Activated B cell treated with CpG ODN at 0.5 μM for 24 hours (primary cell): ENCODE data around the gene C20orf144. TPM values are rescaled to one million over a fixed set of nuclear protein-coding genes. Genes with fewer than 3 reads are reported as not detected.

ENCODE experiments used
- ATAC-seq: fragments of 200-7000 bp; cut with Tn5 transposase; one replicate; pipeline ENCODE4 v1.10.0; 2021; ENCODE audit warnings: low read depth, mild to moderate bottlenecking, moderate library complexity
- CTCF ChIA-PET: fragments of 350-600 bp; sonication (Branson Sonifier 250); formaldehyde crosslinking; loops from one replicate; lab custom pipeline; 2021; ENCODE audit warnings: antibody characterized with exemption; lab: Charles Lee
- POLR2A ChIA-PET: fragments of 350-600 bp; sonication (Branson Sonifier 250); formaldehyde crosslinking; loops from one replicate; lab custom pipeline; 2021; ENCODE audit warnings: antibody characterized with exemption; lab: Charles Lee
- DNase-seq: peaks from one replicate; pipeline ENCODE4 v3.0.0; 2022
- H3K27ac Mint-ChIP-seq: one replicate; pipeline ENCODE4 v1.8.0; 2020; ENCODE audit warnings: mixed read lengths
- H3K27me3 Mint-ChIP-seq: one replicate; pipeline ENCODE4 v1.8.0; 2021; ENCODE audit warnings: mixed read lengths
- H3K36me3 Mint-ChIP-seq: one replicate; pipeline ENCODE4 v1.8.0; 2021; ENCODE audit warnings: low read depth, mixed read lengths
- H3K4me1 Mint-ChIP-seq: one replicate; pipeline ENCODE4 v1.8.0; 2021; ENCODE audit warnings: mixed read lengths
- H3K4me3 Mint-ChIP-seq: one replicate; pipeline ENCODE4 v1.8.0; 2020; ENCODE audit warnings: mild to moderate bottlenecking, mixed read lengths
- H3K9me3 Mint-ChIP-seq: one replicate; pipeline ENCODE4 v1.8.0; 2020; ENCODE audit warnings: mixed read lengths
- intact Hi-C: fragments of 100-400 bp; cut with micrococcal nuclease; formaldehyde crosslinking; loops from one replicate; pipeline ENCODE4 v1.15.1; 2024
- total RNA-seq: library from RNA; stranded (reverse); gene quantifications from 2 replicates; pipeline ENCODE4 v1.2.3, GENCODE V29; 2022
- TF ChIP-seq, protein P1 (sequence below): fragments of 200-600 bp; IDR thresholded peaks from one replicate; pipeline ENCODE4 v1.8.0; 2022; ENCODE audit warnings: antibody characterized with exemption, mild to moderate bottlenecking

Gene C20orf144
- total RNA-seq, 1 donor from 2014 or later, result 0.20 TPM

DNA sequence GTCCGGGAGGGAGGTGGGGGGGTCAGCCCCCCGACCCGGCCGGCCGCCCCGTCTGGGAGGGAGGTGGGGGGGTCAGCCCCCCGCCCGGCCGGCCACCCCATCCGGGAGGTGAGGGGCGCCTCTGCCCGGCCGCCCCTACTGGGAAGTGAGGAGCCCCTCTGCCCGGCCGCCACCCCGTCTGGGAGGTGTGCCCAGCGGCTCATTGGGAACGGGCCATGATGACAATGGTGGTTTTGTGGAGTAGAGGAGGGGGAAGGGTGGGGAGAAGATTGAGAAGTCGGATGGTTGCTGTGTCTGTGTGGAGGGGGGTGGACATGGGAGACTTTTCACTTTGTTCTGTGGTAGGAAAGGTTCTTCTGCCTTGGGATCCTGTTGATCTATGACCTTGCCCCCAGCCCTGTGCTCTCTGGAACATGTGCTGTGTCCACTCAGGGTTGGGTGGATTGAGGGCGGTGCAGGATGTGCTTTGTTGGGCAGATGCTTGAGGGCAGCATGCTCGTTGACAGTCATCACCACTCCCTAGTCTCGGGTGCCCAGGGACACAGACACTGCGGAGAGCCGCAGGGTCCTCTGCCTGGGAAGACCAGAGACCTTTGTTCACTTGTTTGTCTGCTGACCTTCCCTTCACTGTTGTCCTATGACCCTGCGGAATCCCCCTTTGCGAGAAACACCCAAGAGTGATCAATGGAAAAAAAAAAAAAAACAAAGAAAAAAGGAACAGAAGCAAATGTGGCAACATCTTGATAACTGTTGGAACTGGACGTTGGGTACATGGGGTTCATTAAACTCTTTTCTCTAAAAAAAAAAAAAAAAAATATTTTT, 39.7 kb downstream of the C20orf144 start:
- Mint-ChIP-seq H3K4me1 (no peaks in the 10 kb centered on the region), H3K9me3 (peaks cover 2% of the 10 kb centered on the region), H3K27me3 (no peaks in the 10 kb centered on the region), H3K4me3 (no peak overlapping the region), H3K36me3 (peaks cover 4% of the 10 kb centered on the region), H3K27ac (no peak overlapping the region)
- intact Hi-C loops, result no loop called here
- ChIA-PET POLR2A (no interaction called here), CTCF (no interaction called here)
- no peak for DNase-seq
- TF ChIP-seq, protein P1, sequence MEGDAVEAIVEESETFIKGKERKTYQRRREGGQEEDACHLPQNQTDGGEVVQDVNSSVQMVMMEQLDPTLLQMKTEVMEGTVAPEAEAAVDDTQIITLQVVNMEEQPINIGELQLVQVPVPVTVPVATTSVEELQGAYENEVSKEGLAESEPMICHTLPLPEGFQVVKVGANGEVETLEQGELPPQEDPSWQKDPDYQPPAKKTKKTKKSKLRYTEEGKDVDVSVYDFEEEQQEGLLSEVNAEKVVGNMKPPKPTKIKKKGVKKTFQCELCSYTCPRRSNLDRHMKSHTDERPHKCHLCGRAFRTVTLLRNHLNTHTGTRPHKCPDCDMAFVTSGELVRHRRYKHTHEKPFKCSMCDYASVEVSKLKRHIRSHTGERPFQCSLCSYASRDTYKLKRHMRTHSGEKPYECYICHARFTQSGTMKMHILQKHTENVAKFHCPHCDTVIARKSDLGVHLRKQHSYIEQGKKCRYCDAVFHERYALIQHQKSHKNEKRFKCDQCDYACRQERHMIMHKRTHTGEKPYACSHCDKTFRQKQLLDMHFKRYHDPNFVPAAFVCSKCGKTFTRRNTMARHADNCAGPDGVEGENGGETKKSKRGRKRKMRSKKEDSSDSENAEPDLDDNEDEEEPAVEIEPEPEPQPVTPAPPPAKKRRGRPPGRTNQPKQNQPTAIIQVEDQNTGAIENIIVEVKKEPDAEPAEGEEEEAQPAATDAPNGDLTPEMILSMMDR, result no peak
- no peak for ATAC-seq

- CTCF ChIA-PET, result no interaction called here
- no peak for DNase-seq
- no peak for ATAC-seq
- H3K9me3 Mint-ChIP-seq, result peaks cover 2% of the 10 kb centered on the region
- H3K4me1 Mint-ChIP-seq, result no peaks in the 10 kb centered on the region
- H3K27ac Mint-ChIP-seq, result no peak overlapping the region
- H3K4me3 Mint-ChIP-seq, result no peak overlapping the region
- intact Hi-C loops, result no loop called here
- TF ChIP-seq, protein P1, result no peak
- no peaks in the 10 kb centered on the region for H3K27me3 Mint-ChIP-seq
- POLR2A ChIA-PET, result no interaction called here
- peaks cover 12% of the 10 kb centered on the region for H3K36me3 Mint-ChIP-seq
Observed at GRCh38 chr20:33702861-33703260, 40.7 kb downstream of the C20orf144 start.

- Mint-ChIP-seq H3K27me3 (no peaks in the 10 kb centered on the region), H3K9me3 (no peaks in the 10 kb centered on the region), H3K4me1 (no peaks in the 10 kb centered on the region), H3K36me3 (peaks cover 12% of the 10 kb centered on the region), H3K27ac (no peak overlapping the region), H3K4me3 (no peak overlapping the region)
- intact Hi-C loops, result no loop called here
- ChIA-PET CTCF (no interaction called here), POLR2A (interaction anchor here (0.5 kb wide), 1 partner anchor 53 kb away, joined by 3 read pairs; no protein-coding TSS in a partner anchor)
- DNase-seq (no peak), ATAC-seq (no peak)
- TF ChIP-seq, protein P1, result no peak
Observed at GRCh38 chr20:33703498-33704137, 41.5 kb downstream of the C20orf144 start.

DNA sequence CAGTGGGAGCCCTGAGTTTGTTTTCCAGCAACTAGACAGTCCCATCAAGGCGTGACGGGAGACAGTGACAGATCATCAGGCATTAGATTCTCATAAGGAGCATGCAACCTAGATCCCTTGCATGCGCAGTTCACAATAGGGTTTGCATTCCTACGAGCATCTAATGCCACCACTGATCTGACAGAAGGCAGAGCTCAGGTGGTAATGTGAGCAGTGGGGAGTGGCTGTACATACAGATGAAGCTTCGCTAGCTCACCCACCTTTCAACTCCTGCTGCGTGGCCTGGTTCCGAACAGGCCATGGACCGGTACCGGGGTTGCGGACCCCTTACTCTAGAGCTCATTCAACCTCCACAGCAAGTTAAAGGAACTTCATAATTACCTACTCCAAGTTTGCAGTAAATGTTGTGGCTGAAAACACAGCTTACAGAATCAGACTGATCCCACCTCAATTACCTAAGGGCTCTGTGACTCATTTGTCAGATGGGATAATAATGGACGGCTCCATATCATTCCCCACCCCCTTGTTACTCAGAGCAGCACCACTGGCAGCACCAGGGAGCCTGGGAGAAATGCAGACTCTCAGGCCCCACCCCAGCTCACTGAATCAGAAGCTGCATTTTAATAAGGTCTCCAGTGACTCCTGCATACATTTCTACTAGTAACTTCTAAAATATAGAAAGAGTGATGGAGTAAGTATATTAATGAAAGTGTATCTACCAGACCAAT, 42.2 kb downstream of the C20orf144 start:
- no peak overlapping the region for H3K4me3 Mint-ChIP-seq
- H3K9me3 Mint-ChIP-seq, result no peaks in the 10 kb centered on the region
- TF ChIP-seq, protein P1, result no peak
- H3K27me3 Mint-ChIP-seq, result no peaks in the 10 kb centered on the region
- intact Hi-C loops, result no loop called here
- DNase-seq (no peak), ATAC-seq (no peak)
- H3K36me3 Mint-ChIP-seq, result peaks cover 12% of the 10 kb centered on the region
- peaks cover 1% of the 10 kb centered on the region for H3K4me1 Mint-ChIP-seq
- H3K27ac Mint-ChIP-seq, result no peak overlapping the region
- POLR2A ChIA-PET, result interaction anchor here (0.5 kb wide), 1 partner anchor 52 kb away, joined by 3 read pairs; no protein-coding TSS in a partner anchor
- CTCF ChIA-PET, result no interaction called here
